ENCODE results near the gene C4orf50. TPM values are rescaled to one million over a fixed set of nuclear protein-coding genes. Genes with fewer than 3 reads are reported as not detected.

C4orf50 gene
- total and polyA plus RNA-seq, 12 donors = 0.08 to 1.4 (median 0.56) TPM; not detected in 4

DNA sequence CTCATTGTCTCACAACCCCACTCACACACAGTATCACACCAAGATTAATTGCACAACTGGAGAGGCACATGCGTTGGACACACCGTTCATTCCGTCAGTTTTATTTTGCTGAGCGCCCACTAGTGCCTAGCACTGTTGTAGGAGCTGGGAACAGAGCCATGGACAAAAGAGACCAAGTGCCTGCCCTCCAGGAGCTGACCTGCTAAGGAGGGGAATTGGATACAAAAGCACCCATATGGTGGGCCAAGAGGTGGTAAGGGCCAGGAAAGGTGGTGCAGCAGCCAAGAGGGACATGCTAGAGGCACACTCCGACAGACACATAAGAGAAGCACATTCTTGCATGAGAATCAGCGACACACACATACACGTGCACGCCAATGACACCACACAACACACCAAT is 124.6 kb downstream of the C4orf50 start:
- H3K27ac ChIP-seq = no peak overlapping the region
- 63 to 75% (median 70%) methylated on average over 8 of the region's 8 CpGs for WGBS, 4 donors
- no peak for TF ChIP-seq POLR2A (IDR thresholded peaks at IDR 0.05)
- TF ChIP-seq, protein P1, sequence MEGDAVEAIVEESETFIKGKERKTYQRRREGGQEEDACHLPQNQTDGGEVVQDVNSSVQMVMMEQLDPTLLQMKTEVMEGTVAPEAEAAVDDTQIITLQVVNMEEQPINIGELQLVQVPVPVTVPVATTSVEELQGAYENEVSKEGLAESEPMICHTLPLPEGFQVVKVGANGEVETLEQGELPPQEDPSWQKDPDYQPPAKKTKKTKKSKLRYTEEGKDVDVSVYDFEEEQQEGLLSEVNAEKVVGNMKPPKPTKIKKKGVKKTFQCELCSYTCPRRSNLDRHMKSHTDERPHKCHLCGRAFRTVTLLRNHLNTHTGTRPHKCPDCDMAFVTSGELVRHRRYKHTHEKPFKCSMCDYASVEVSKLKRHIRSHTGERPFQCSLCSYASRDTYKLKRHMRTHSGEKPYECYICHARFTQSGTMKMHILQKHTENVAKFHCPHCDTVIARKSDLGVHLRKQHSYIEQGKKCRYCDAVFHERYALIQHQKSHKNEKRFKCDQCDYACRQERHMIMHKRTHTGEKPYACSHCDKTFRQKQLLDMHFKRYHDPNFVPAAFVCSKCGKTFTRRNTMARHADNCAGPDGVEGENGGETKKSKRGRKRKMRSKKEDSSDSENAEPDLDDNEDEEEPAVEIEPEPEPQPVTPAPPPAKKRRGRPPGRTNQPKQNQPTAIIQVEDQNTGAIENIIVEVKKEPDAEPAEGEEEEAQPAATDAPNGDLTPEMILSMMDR (IDR thresholded peaks at IDR 0.05) = no peak
- H3K9me3 ChIP-seq (replicated peaks in 1 of 3) = no peaks in the 10 kb centered on the region
- H3K27me3 ChIP-seq = peaks cover 64% of the 10 kb centered on the region
- H3K36me3 ChIP-seq (replicated peaks in 1 of 2) = no peaks in the 10 kb centered on the region
- DNase-seq = no peak
- no peak overlapping the region for H3K4me3 ChIP-seq
- H3K4me1 ChIP-seq (replicated peaks in 1 of 2) = no peaks in the 10 kb centered on the region
- intact Hi-C loops (cut with DNase I) = no loop called here

DNA sequence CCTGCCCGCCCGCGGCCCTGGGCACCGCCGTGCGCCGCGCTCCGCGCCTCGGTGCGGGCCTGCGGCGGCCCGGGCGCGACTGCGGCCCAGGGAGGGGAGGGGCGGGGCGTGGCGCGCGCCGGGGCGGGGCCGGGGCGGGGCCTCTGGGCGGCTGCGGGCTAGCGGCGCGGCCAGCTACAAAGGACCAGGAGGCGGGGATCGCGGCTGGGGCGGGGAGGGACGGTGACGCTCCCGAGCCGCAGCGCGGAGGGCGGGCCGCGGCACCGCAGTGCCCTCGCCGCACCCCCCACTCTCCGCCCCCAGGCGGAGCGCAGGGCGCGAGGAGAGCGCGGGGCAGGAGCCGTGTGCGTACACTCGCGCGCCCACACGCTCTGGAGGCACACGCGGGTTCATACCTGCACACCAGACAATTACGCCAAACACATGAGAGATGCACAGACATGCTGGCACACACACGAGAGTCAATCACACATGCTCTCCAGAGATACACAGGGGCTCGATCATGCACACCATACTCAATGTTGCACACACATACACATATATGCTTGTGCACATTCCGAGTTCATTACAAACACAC is 125.1 kb downstream of the C4orf50 start, which contains the start of gene CRMP1:
CRMP1 (minus strand) TSS at position 83 of the 577 bp plus-strand sequence. CDS start 117 bp downstream, outside the sequence.
- Histone ChIP-seq H3K4me1 (replicated peaks in 1 of 2) (no peaks in the 10 kb centered on the region), H3K36me3 (replicated peaks in 1 of 2) (no peaks in the 10 kb centered on the region), H3K27me3 (peaks cover 66% of the 10 kb centered on the region), H3K4me3 (no peak within 1 kb of the TSS), H3K27ac (no peak within 1 kb of the TSS), H3K9me3 (replicated peaks in 1 of 3) (no peaks in the 10 kb centered on the region)
- peak in 2 of 7 donors; percentile 20 to 44 for DNase-seq
- 3 to 27% (median 9%) methylated on average over 5 to 66 of the region's 67 CpGs for WGBS, 4 donors
- no peak for TF ChIP-seq POLR2A (IDR thresholded peaks at IDR 0.05)
- TF ChIP-seq, protein P1 (IDR thresholded peaks at IDR 0.05) = no peak
- intact Hi-C loops (cut with DNase I) = no loop called here

DNA sequence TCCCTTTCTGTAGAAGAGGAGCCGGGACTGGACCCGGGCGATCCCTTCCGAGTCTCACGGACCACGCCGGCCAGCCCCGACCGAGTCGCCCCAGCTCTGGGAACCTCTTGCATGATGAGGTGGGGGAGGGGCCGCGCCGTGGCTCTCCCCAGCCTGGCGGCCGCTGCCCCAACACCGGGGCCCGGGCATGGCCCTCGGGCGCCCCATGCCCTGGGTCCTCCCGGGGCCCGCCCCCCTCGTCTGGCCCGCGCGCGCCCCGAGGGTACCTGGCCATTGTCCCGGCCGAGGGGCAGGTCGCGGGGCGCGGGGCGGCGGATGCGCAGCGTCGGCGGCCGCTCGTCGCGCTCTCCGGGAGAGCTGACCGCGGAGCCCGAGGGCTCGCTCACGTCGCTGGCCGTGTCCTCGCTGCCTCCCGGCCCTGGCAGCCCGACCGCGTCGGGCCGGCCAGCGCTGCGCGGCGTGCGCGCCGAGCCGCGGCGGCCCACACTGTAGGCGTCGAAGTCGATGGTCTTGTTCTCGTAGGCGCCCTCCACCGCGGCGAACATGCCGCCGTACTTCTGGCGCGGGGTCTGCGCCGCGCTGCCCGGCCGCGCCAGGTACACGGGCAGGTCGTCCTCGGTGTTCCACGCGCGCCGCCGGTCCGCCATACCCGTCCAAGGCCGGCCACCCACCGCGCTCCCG is 125.8 kb downstream of the C4orf50 start:
- Histone ChIP-seq H3K4me3 (no peak overlapping the region), H3K4me1 (replicated peaks in 1 of 2) (no peaks in the 10 kb centered on the region), H3K27me3 (peaks cover 66% of the 10 kb centered on the region), H3K36me3 (replicated peaks in 1 of 2) (no peaks in the 10 kb centered on the region), H3K27ac (no peak overlapping the region), H3K9me3 (replicated peaks in 1 of 3) (no peaks in the 10 kb centered on the region)
- WGBS, 4 donors = 1 to 3% (median 2%) methylated on average over 10 to 100 of the region's 100 CpGs
- TF ChIP-seq POLR2A (IDR thresholded peaks at IDR 0.05) = no peak
- TF ChIP-seq, protein P1 (IDR thresholded peaks at IDR 0.05) = no peak
- no peak for DNase-seq
- intact Hi-C loops (cut with DNase I) = no loop called here

DNA sequence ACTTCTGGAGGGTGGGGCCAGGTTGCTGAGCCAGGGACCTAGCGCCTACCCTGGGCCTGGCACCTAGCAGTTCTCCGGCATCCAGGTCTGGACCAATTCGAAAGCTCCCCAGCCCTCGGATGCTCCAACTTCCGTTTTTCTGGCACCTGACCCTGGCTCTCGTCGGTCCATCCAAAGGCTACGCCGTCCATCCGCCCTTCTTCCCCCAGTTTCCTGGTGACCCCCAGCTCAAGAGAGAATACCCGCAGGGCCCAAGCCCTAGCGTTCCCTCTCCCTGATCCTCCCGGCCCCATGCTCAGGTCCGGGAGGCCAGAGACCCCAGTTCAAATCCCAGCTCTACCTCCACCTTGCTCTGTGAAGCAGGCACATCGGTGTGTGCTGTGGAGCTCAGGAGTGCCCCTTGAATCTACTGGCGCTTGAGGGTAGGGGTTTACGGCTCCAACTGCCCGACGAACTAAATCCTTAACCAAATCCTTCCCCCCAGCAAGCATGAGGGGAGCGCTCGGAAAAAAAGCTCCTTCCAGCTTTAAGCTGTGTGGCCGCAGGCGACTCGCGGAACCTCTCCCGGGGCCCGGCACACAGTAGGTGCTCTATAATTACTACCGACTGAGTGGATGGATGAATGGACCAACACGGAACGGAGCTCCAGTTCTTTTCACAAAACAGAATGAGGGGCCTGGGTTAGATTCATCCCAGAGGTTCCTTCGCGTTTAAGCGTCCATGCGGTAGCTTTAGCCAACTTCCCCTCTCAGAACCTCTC is 126.5 kb downstream of the C4orf50 start:
- Histone ChIP-seq H3K4me3 (no peak overlapping the region), H3K9me3 (replicated peaks in 1 of 3) (no peaks in the 10 kb centered on the region), H3K27ac (no peak overlapping the region), H3K36me3 (replicated peaks in 1 of 2) (no peaks in the 10 kb centered on the region), H3K27me3 (peaks cover 68% of the 10 kb centered on the region), H3K4me1 (replicated peaks in 1 of 2) (no peaks in the 10 kb centered on the region)
- no peak for DNase-seq
- intact Hi-C loops (cut with DNase I) = no loop called here
- WGBS, 4 donors = 13 to 18% (median 15%) methylated on average over 15 to 34 of the region's 34 CpGs
- TF ChIP-seq, protein P1 (IDR thresholded peaks at IDR 0.05) = no peak
- no peak for TF ChIP-seq POLR2A (IDR thresholded peaks at IDR 0.05)
